PC-3 (cell line): ENCODE measurements around the gene ERMN. TPM values are rescaled to one million over a fixed set of nuclear protein-coding genes. Genes with fewer than 3 reads are reported as not detected.
A peak's percentile ranks its signal among the peaks of the same experiment; 100 is the strongest.

ENCODE experiments used
- ATAC-seq: fragments of 200-7000 bp; cut with Tn5 transposase; 2 replicates; pipeline ENCODE4 v1.9.1; 2020; ENCODE audit warnings: mild to moderate bottlenecking, moderate library complexity
- BruUV-seq: library from RNA; stranded (reverse); fragments of 400-500 nt; replicated peaks from 2 replicates; lab custom pipeline; 2021; lab: Mats Ljungman, UMichigan
- CTCF ChIA-PET: fragments of 300-600 bp; sonication (Branson Sonifier 250); formaldehyde crosslinking; loops from one replicate; lab custom pipeline; 2022; ENCODE audit warnings: antibody characterized with exemption; lab: Charles Lee
- POLR2A ChIA-PET: fragments of 300-600 bp; sonication (Branson Sonifier 250); formaldehyde crosslinking; loops from one replicate; lab custom pipeline; 2022; ENCODE audit warnings: antibody characterized with exemption; ENCODE audit not compliant: unreplicated experiment; lab: Charles Lee
- DNase-seq: peaks from one replicate; pipeline ENCODE4 v3.0.0-alpha.2; 2015
- H2AFZ ChIP-seq: fragments of 300-600 bp; sonication (generic); 2 replicates; pipeline ENCODE4 v1.6.0; 2016; ENCODE audit warnings: antibody characterized with exemption, low read length
- H3F3A ChIP-seq: fragments of 300-600 bp; sonication (generic); one replicate; pipeline ENCODE4 v1.6.0; 2017; ENCODE audit warnings: antibody characterized with exemption, low read length, control low read depth, mild to moderate bottlenecking; ENCODE audit not compliant: unreplicated experiment
- H3K27ac ChIP-seq: fragments of 300-600 bp; sonication (generic); 2 replicates; pipeline ENCODE4 v1.5.1; 2016; ENCODE audit warnings: mild to moderate bottlenecking, low read length
- H3K27me3 ChIP-seq: fragments of 300-600 bp; sonication (generic); 2 replicates; pipeline ENCODE4 v1.6.1; 2016; ENCODE audit warnings: low read length, mixed read lengths
- H3K36me3 ChIP-seq: fragments of 300-600 bp; sonication (generic); 2 replicates; pipeline ENCODE4 v1.6.1; 2016; ENCODE audit warnings: low read depth, mixed run types, low read length, mixed read lengths
- H3K4me1 ChIP-seq: fragments of 300-600 bp; sonication (generic); 2 replicates; pipeline ENCODE4 v1.5.1; 2016; ENCODE audit warnings: low read length; ENCODE audit not compliant: insufficient read depth
- H3K4me2 ChIP-seq: fragments of 300-600 bp; sonication (generic); 2 replicates; pipeline ENCODE4 v1.6.0; 2016; ENCODE audit warnings: low read length
- H3K4me3 ChIP-seq: fragments of 300-600 bp; sonication (generic); 2 replicates; pipeline ENCODE4 v1.5.1; 2016; ENCODE audit warnings: mild to moderate bottlenecking, low read length, mixed read lengths
- H3K79me2 ChIP-seq: fragments of 300-600 bp; sonication (generic); 2 replicates; pipeline ENCODE4 v1.6.1; 2017; ENCODE audit warnings: low read length, mixed read lengths
- H3K9ac ChIP-seq: fragments of 300-600 bp; sonication (generic); 2 replicates; pipeline ENCODE4 v1.6.0; 2016; ENCODE audit warnings: mild to moderate bottlenecking, low read length
- H3K9me2 ChIP-seq: fragments of 300-600 bp; sonication (generic); replicated peaks from 2 replicates; pipeline ENCODE4 v1.6.1; 2016; ENCODE audit warnings: mixed run types, low read length, mixed read lengths
- H3K9me3 ChIP-seq: fragments of 300-600 bp; sonication (generic); 2 replicates; pipeline ENCODE4 v1.6.1; 2016; ENCODE audit warnings: low read length, mixed read lengths
- H4K20me1 ChIP-seq: fragments of 300-600 bp; sonication (generic); 2 replicates; pipeline ENCODE4 v1.6.1; 2016; ENCODE audit warnings: low read length, mixed read lengths
- CTCF ChIP-seq: fragments of 300-600 bp; sonication (generic); conservative IDR thresholded peaks from 2 replicates; pipeline ENCODE4 v1.5.1; 2017; ENCODE audit warnings: antibody characterized with exemption, low read depth, mild to moderate bottlenecking, low read length
- EZH2 ChIP-seq: fragments of 300-600 bp; sonication (generic); IDR thresholded peaks from one replicate; pipeline ENCODE4 v1.6.1; 2017; ENCODE audit warnings: antibody characterized with exemption, mild to moderate bottlenecking, low read length; ENCODE audit not compliant: unreplicated experiment
- EZH2phosphoT487 ChIP-seq: fragments of 300-600 bp; sonication (generic); IDR thresholded peaks from 2 replicates; pipeline ENCODE4 v1.6.1; 2018; ENCODE audit warnings: mild to moderate bottlenecking, antibody characterized with exemption, low read length, borderline replicate concordance
- intact Hi-C: fragments of 100-400 bp; cut with micrococcal nuclease; formaldehyde crosslinking; loops from 2 replicates; pipeline ENCODE4 v1.9.0; 2023
- total RNA-seq: library from RNA; depleted of rRNA; stranded (reverse); fragments of >200 nt; gene quantifications from 2 replicates; pipeline ENCODE4 v1.2.3, GENCODE V29; 2014

Gene ERMN
- total RNA-seq, 1 experiment from 2014 or later, result not detected

GRCh38 chr2:157307021-157307420, 18.6 kb downstream of the ERMN start:
- no TSS peak for BruUV-seq
- ChIA-PET POLR2A (no interaction called here), CTCF (interaction anchor here (0.6 kb wide), 3 partner anchors 21 to 562 kb away, joined by 3 read pairs; no protein-coding TSS in a partner anchor)
- no peaks in the 10 kb centered on the region for H3K4me1 ChIP-seq
- H3K36me3 ChIP-seq, result no peaks in the 10 kb centered on the region
- no peak overlapping the region for H3K27ac ChIP-seq
- no peaks in the 10 kb centered on the region for H3K27me3 ChIP-seq
- no peak overlapping the region for H3K4me2 ChIP-seq
- no peak for TF ChIP-seq EZH2
- TF ChIP-seq CTCF, result peak; percentile 38; the same call in 1 of the 2 replicates
- H4K20me1 ChIP-seq, result no peaks in the 10 kb centered on the region
- intact Hi-C loops, result loop anchor here (10.0 kb wide), 1 partner anchor 112 kb away; no protein-coding TSS in a partner anchor
- no peak overlapping the region for H3K9ac ChIP-seq
- H3K9me3 ChIP-seq, result no peaks in the 10 kb centered on the region
- H3F3A ChIP-seq, result no peaks in the 10 kb centered on the region
- DNase-seq, result peak; percentile 12
- no peaks in the 10 kb centered on the region for H3K79me2 ChIP-seq
- no peaks in the 10 kb centered on the region for H3K9me2 ChIP-seq
- H2AFZ ChIP-seq, result no peak overlapping the region
- ATAC-seq, result peak; percentile 55
- H3K4me3 ChIP-seq, result no peak overlapping the region

GRCh38 chr2:157305723-157306110, 19.9 kb downstream of the ERMN start:
- no peak for ATAC-seq
- H3K79me2 ChIP-seq, result no peaks in the 10 kb centered on the region
- H3K4me1 ChIP-seq, result no peaks in the 10 kb centered on the region
- intact Hi-C loops, result loop anchor here (10.0 kb wide), 1 partner anchor 111 kb away; no protein-coding TSS in a partner anchor
- no peak overlapping the region for H3K27ac ChIP-seq
- no peak for TF ChIP-seq EZH2phosphoT487
- no peak for TF ChIP-seq EZH2
- TF ChIP-seq CTCF, result no peak
- no peak overlapping the region for H3K4me2 ChIP-seq
- H3K9me2 ChIP-seq, result no peaks in the 10 kb centered on the region
- H2AFZ ChIP-seq, result no peak overlapping the region
- H3F3A ChIP-seq, result no peaks in the 10 kb centered on the region
- H3K36me3 ChIP-seq, result no peaks in the 10 kb centered on the region
- no peaks in the 10 kb centered on the region for H3K9me3 ChIP-seq
- no peak overlapping the region for H3K9ac ChIP-seq
- ChIA-PET POLR2A (interaction anchor here (0.5 kb wide), 1 partner anchor 76 kb away, joined by 4 read pairs; no protein-coding TSS in a partner anchor), CTCF (no interaction called here)
- no TSS peak for BruUV-seq
- H3K4me3 ChIP-seq, result no peak overlapping the region
- H3K27me3 ChIP-seq, result no peaks in the 10 kb centered on the region
- no peaks in the 10 kb centered on the region for H4K20me1 ChIP-seq
- DNase-seq, result no peak
